Type B pancreatic cell (in vitro differentiated cells): Measurements from ENCODE around the gene C15orf62. TPM values are rescaled to one million over a fixed set of nuclear protein-coding genes. Genes with fewer than 3 reads are reported as not detected.
A peak's percentile ranks its signal among the peaks of the same experiment; 100 is the strongest.

Source experiments
- DNase-seq: peaks from one replicate; pipeline ENCODE4 v3.0.0; 2021; ENCODE audit warnings: mixed read lengths; ENCODE audit not compliant: unreplicated experiment; ENCODE audit errors: extremely low spot score
- H3K27ac Mint-ChIP-seq: 2 replicates; pipeline ENCODE4 v1.8.0; 2021; ENCODE audit warnings: mild to moderate bottlenecking, mixed read lengths
- H3K27me3 Mint-ChIP-seq: 2 replicates; pipeline ENCODE4 v1.8.0; 2021; ENCODE audit warnings: mixed read lengths
- H3K36me3 Mint-ChIP-seq: 2 replicates; pipeline ENCODE4 v1.8.0; 2021; ENCODE audit warnings: mixed read lengths
- H3K4me1 Mint-ChIP-seq: one replicate; pipeline ENCODE4 v1.8.0; 2021; ENCODE audit warnings: mixed read lengths; ENCODE audit not compliant: unreplicated experiment
- H3K4me3 Mint-ChIP-seq: 2 replicates; pipeline ENCODE4 v1.8.0; 2021; ENCODE audit warnings: mild to moderate bottlenecking, mixed read lengths
- H3K9me3 Mint-ChIP-seq: 2 replicates; pipeline ENCODE4 v1.8.0; 2021; ENCODE audit warnings: mixed read lengths
- total RNA-seq: library from RNA; stranded (reverse); gene quantifications from 2 replicates; pipeline ENCODE4 v1.2.1, GENCODE V29; 2021; ENCODE audit warnings: low replicate concordance
- TF ChIP-seq, protein P1 (sequence below): fragments of 200-600 bp; sonication (generic); conservative IDR thresholded peaks from 2 replicates; pipeline ENCODE4 v1.5.0; 2021; ENCODE audit warnings: antibody characterized with exemption, mild to moderate bottlenecking

C15orf62 gene
- total RNA-seq, 1 donor from 2014 or later, result 1.1 TPM

DNA sequence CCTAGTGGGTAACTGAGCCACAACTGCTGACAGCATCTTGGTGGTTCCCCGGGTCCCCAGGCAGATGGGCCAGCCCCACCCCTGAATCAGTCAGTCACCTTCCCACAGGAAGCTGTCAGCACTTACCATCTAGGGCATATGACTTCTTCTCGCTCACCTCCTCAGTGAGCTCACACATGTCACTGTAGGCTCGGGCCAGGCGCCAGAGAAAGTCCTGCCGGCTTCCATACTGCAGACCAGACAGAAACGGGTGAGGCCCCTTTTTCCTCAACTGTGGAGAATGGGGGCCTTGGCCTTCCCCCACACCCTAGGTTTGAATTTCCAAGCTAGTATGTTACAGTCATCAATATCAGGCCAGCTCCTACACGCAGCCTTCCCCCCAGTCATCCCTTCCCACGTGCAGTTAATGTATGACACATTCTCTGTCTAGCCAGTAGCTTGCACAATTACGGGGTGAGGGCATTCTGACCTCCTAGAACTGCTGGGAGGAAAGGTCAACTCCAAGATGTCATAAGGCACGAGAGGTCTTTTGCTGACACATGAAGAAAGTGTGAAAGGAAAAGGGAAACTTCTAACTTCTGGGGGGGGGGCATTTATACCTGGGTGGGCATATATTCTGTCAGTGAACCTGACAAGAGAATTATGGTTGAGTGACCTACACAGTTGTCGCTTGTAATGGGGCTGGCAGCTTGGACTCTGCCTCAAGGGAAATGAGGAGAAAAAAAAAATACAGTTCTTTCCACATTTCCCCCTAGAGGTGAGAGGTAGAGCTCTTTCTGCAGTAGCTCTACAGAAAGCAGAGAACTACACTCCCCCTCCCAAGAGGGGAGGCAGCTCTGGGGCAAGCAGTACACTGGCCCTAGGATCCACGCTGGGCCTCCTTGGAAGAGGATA lies 25.6 kb upstream of the C15orf62 start:
- no peaks in the 10 kb centered on the region for H3K27me3 Mint-ChIP-seq
- no peak overlapping the region for H3K27ac Mint-ChIP-seq
- H3K9me3 Mint-ChIP-seq, result no peaks in the 10 kb centered on the region
- no peak for DNase-seq
- TF ChIP-seq, protein P1, sequence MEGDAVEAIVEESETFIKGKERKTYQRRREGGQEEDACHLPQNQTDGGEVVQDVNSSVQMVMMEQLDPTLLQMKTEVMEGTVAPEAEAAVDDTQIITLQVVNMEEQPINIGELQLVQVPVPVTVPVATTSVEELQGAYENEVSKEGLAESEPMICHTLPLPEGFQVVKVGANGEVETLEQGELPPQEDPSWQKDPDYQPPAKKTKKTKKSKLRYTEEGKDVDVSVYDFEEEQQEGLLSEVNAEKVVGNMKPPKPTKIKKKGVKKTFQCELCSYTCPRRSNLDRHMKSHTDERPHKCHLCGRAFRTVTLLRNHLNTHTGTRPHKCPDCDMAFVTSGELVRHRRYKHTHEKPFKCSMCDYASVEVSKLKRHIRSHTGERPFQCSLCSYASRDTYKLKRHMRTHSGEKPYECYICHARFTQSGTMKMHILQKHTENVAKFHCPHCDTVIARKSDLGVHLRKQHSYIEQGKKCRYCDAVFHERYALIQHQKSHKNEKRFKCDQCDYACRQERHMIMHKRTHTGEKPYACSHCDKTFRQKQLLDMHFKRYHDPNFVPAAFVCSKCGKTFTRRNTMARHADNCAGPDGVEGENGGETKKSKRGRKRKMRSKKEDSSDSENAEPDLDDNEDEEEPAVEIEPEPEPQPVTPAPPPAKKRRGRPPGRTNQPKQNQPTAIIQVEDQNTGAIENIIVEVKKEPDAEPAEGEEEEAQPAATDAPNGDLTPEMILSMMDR, result peak; percentile 53
- no peak overlapping the region for H3K4me3 Mint-ChIP-seq
- H3K4me1 Mint-ChIP-seq, result peaks cover 16% of the 10 kb centered on the region
- H3K36me3 Mint-ChIP-seq, result peaks cover 3% of the 10 kb centered on the region

DNA sequence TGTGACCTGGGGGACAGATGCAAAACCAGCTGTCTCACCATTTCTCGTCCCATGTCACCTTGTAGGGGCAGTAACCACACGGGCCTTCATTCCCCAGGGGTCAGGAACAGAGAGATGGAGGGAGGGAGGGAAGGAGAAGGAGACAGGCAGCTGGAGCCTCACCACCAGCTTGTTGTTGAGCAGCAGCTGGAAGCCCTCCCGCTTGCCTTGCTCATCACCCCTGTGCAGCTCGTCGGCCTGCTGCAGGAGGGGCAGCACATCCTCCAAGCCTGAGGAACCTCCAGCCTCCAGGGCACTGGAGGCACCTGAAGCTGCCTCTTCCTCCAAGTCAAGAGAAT lies 25.0 kb upstream of the C15orf62 start:
- Mint-ChIP-seq H3K36me3 (peaks cover 3% of the 10 kb centered on the region), H3K27me3 (no peaks in the 10 kb centered on the region), H3K9me3 (no peaks in the 10 kb centered on the region), H3K27ac (no peak overlapping the region), H3K4me1 (peaks cover 16% of the 10 kb centered on the region), H3K4me3 (no peak overlapping the region)
- TF ChIP-seq, protein P1, result no peak
- DNase-seq, result no peak

DNA sequence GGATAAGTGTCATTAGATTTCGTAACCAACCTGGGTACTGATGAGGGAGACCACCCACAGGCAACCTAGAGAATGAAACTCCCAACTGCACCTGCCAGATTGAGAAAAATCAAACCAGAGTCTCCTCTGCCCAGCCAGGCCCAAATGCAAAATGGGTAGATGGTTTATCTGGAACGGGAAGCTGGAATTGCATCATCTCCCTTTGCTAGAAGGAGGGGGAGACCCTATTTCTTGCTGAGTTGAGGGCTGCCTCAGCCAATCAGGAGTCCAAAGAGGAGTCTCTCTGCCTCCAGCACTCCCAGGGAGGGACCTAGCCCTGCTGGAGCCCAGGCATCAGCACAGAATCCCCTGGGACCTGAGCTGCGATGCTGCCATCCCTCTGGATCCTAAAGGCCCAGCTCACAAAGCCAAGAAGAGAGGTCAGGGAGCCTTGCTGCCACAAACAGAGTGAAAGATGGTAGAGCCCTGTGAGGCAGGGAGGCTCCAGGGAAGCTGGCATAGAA lies 22.8 kb upstream of the C15orf62 start:
- H3K9me3 Mint-ChIP-seq, result no peaks in the 10 kb centered on the region
- peaks cover 3% of the 10 kb centered on the region for H3K36me3 Mint-ChIP-seq
- TF ChIP-seq, protein P1, result no peak
- H3K4me1 Mint-ChIP-seq, result peaks cover 16% of the 10 kb centered on the region
- H3K4me3 Mint-ChIP-seq, result no peak overlapping the region
- no peak for DNase-seq
- H3K27me3 Mint-ChIP-seq, result no peaks in the 10 kb centered on the region
- peak overlapping the region; percentile 6 for H3K27ac Mint-ChIP-seq

DNA sequence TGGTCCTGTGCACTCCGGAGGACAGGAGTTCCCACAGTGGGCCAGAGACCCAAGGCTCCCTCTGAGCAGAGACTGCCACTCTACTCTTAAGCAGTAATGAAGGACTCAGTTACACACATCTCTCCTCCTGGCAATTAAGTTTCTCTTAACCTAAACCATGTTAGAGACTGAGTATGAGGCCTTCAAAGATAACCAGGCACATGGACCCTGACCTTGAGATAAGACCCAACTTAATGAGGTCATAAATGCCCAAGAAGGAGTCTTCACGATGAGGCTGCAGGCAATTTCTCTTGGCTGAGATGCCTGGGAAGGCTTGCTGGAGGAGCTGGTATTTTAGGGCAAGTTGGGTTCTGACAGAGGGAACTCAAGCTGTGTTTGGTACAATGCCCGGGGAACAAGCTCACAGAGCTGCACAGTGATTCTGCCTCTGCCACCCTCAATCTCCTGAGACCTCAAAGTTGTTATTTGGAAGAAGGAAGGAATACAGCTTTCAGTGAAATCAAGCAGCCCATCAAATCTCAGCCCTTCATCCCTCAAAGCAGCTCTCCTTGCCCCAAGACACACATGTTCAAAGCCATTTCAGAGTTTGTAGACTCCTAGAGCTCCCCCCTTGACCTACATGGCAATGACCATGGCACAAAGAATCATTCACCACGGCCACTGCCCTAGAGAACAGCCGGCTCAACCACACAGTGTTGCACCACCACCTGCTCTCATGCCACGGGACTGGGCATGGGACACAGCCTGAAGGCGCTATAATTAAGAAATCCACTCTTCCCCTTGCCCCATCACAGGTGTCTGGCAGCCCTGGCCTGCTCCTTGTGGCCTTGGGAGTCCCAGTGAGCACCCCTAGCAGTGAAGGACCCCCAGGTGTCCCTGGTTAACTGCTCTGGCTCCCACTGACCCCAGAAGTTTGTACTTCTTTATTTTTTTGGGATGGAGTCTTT lies 21.8 kb upstream of the C15orf62 start:
- TF ChIP-seq, protein P1, result no peak
- H3K27ac Mint-ChIP-seq, result no peak overlapping the region
- H3K36me3 Mint-ChIP-seq, result no peaks in the 10 kb centered on the region
- no peak overlapping the region for H3K4me3 Mint-ChIP-seq
- peaks cover 22% of the 10 kb centered on the region for H3K4me1 Mint-ChIP-seq
- no peaks in the 10 kb centered on the region for H3K9me3 Mint-ChIP-seq
- DNase-seq, result no peak
- no peaks in the 10 kb centered on the region for H3K27me3 Mint-ChIP-seq

DNA sequence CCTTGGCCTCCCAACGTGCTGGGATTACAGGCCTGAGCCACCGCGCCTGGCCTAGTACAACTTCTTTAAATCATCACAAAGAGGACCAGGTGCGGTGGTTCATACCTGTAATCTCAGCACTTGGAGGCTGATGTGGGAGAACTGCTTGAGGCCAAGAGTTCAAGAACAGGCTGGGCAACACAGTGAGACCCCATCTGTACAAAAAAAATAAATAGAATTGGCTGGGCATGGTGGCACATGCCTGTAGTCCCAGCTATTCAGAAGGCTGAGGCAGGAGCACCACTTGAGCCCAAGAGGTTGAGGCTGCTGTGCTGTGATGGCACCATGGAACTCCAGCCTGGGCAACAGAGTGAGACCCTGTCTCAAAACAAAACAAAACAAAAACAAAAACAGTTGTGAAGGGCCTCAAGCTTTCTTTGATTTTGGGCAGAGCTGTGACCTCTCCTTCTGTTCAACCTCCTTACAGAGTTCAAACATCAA lies 20.6 kb upstream of the C15orf62 start:
- Mint-ChIP-seq H3K4me3 (no peak overlapping the region), H3K27ac (no peak overlapping the region), H3K36me3 (no peaks in the 10 kb centered on the region), H3K4me1 (peaks cover 24% of the 10 kb centered on the region), H3K27me3 (no peaks in the 10 kb centered on the region), H3K9me3 (no peaks in the 10 kb centered on the region)
- TF ChIP-seq, protein P1, result no peak
- DNase-seq, result no peak
